GM12878 (cell line): ENCODE results near the gene LARP1B. TPM values are rescaled to one million over a fixed set of nuclear protein-coding genes. Genes with fewer than 3 reads are reported as not detected.

Experiments used
- ATAC-seq: fragments of 200-7000 bp; cut with Tn5 transposase; 3 replicates; pipeline ENCODE4 v1.9.1; 2020; ENCODE audit warnings: mild to moderate bottlenecking, moderate library complexity
- BruUV-seq: library from RNA; stranded (reverse); fragments of 400-500 nt; replicated peaks from 2 replicates; lab custom pipeline; 2021; lab: Mats Ljungman, UMichigan
- CTCF ChIA-PET: fragments of 300-600 bp; sonication (Branson Sonifier 250); formaldehyde crosslinking; extraction: SDS; loops from one replicate; lab custom pipeline; 2021; ENCODE audit warnings: inconsistent platforms; lab: Yijun Ruan, JAX
- POLR2A ChIA-PET: fragments of 350-600 bp; formaldehyde crosslinking; extraction: SDS; loops from one replicate; lab custom pipeline; 2021; ENCODE audit warnings: inconsistent platforms; lab: Charles Lee
- RAD21 ChIA-PET: fragments of 300-600 bp; sonication (Branson Sonifier 250); formaldehyde crosslinking; loops from one replicate; lab custom pipeline; 2023; ENCODE audit warnings: antibody characterized with exemption; ENCODE audit not compliant: unreplicated experiment; lab: Charles Lee
- SMC1A ChIA-PET: fragments of 300-600 bp; sonication (Branson Sonifier 250); formaldehyde crosslinking; loops from one replicate; lab custom pipeline; 2023; ENCODE audit not compliant: unreplicated experiment, uncharacterized antibody; lab: Charles Lee
- DNase-seq: peaks from one replicate; pipeline ENCODE4 v3.0.0-alpha.2; 2011; ENCODE audit warnings: low read depth, low spot score
- FAIRE-seq: peaks from 3 replicates; lab custom pipeline; 2011; peaks lifted over from hg19 to GRCh38; lab: Jason Lieb, UNC
- H2AFZ ChIP-seq: 2 replicates; pipeline ENCODE4 v1.6.0; 2011; ENCODE audit warnings: low read depth, low read length, control low read depth; ENCODE audit not compliant: control insufficient read depth
- H3K27ac ChIP-seq: 2 replicates; pipeline ENCODE4 v1.5.1; 2011; ENCODE audit warnings: control low read depth; ENCODE audit not compliant: control insufficient read depth, insufficient read depth
- H3K27me3 ChIP-seq, 2 experiments: replicated peaks in 1 of 2; 2 replicates each; pipeline versions ENCODE4 v1.6.0 to v1.6.1; 2011; ENCODE audit warnings: low read length in 1 of 2; ENCODE audit not compliant: control insufficient read depth in 2 of 2, insufficient read depth in 2 of 2
- H3K36me3 ChIP-seq, 2 experiments: 2 replicates each; pipeline ENCODE4 v1.5.1; 2011; ENCODE audit warnings: low read length in 1 of 2; ENCODE audit not compliant: control insufficient read depth in 2 of 2, insufficient read depth in 2 of 2
- H3K4me1 ChIP-seq: 2 replicates; pipeline ENCODE4 v1.6.1; 2011; ENCODE audit warnings: mild to moderate bottlenecking, low read length, moderate library complexity, mixed read lengths; ENCODE audit not compliant: control insufficient read depth, insufficient read depth
- H3K4me2 ChIP-seq: 2 replicates; pipeline ENCODE4 v1.6.0; 2011; ENCODE audit warnings: control low read depth; ENCODE audit not compliant: control insufficient read depth, insufficient read depth
- H3K4me3 ChIP-seq: fragments of 200-600 bp; sonication (generic); 2 replicates; pipeline ENCODE4 v1.5.1; 2016
- H3K79me2 ChIP-seq: 2 replicates; pipeline ENCODE4 v1.6.0; 2011; ENCODE audit warnings: low read length; ENCODE audit not compliant: control insufficient read depth, insufficient read depth
- H3K9ac ChIP-seq: 2 replicates; pipeline ENCODE4 v1.8.0; 2011; ENCODE audit warnings: low read length, control low read depth, mixed read lengths; ENCODE audit not compliant: control insufficient read depth, insufficient read depth
- H3K9me3 ChIP-seq: replicated peaks from 3 replicates; pipeline ENCODE4 v1.5.1; 2011; ENCODE audit warnings: mild to moderate bottlenecking, low read length; ENCODE audit not compliant: control insufficient read depth, insufficient read depth
- H4K20me1 ChIP-seq: 2 replicates; pipeline ENCODE4 v1.6.0; 2011; ENCODE audit not compliant: control insufficient read depth, insufficient read depth
- ASH2L ChIP-seq: fragments of 300-600, 200-600 bp; sonication (generic); IDR thresholded peaks from 2 replicates; pipeline ENCODE4 v1.6.1; 2017; ENCODE audit warnings: low read depth, mild to moderate bottlenecking, borderline replicate concordance
- BHLHE40 ChIP-seq, 2 experiments: fragments of 450-650 bp in 1 of 2; IDR thresholded peaks; 2 replicates each; pipeline ENCODE4 v1.6.1; 2011 to 2017; ENCODE audit warnings: low read depth in 2 of 2, borderline replicate concordance in 1 of 2, improper control_type of control experiment in 1 of 2, low read length in 1 of 2, mild to moderate bottlenecking in 1 of 2
- CBX3 ChIP-seq: fragments of 200-600 bp; sonication (generic); IDR thresholded peaks from 2 replicates; pipeline ENCODE4 v1.6.1; 2016; ENCODE audit warnings: low read depth, borderline replicate concordance
- HSF1 ChIP-seq: fragments of 150-350 bp; IDR thresholded peaks from 2 replicates; pipeline ENCODE4 v1.6.1; 2014; ENCODE audit warnings: mild to moderate bottlenecking, low read depth, low read length
- MEF2B ChIP-seq: fragments of 450-650 bp; IDR thresholded peaks from 2 replicates; pipeline ENCODE4 v1.6.1; 2018; ENCODE audit warnings: mild to moderate bottlenecking, moderate library complexity; ENCODE audit not compliant: partially characterized antibody, poor library complexity, severe bottlenecking
- MTA2 ChIP-seq: fragments of 450-650 bp; IDR thresholded peaks from 2 replicates; pipeline ENCODE4 v1.6.1; 2016; ENCODE audit warnings: low read depth, mild to moderate bottlenecking, moderate library complexity
- PAX8 ChIP-seq: fragments of 450-650 bp; IDR thresholded peaks from 2 replicates; pipeline ENCODE4 v1.6.1; 2017; ENCODE audit warnings: mild to moderate bottlenecking, moderate library complexity
- POLR2A ChIP-seq: IDR thresholded peaks from 2 replicates; pipeline ENCODE4 v1.6.1; 2011; ENCODE audit warnings: low read depth, mild to moderate bottlenecking, low read length
- RFX5 ChIP-seq: IDR thresholded peaks from 2 replicates; pipeline ENCODE4 v1.6.1; 2011; ENCODE audit warnings: low read depth, low read length, improper control_type of control experiment
- SP1 ChIP-seq: IDR thresholded peaks from one replicate; pipeline ENCODE4 v1.6.1; 2011; ENCODE audit warnings: low read depth, low read length
- SUZ12 ChIP-seq: fragments of 200-600 bp; sonication (generic); IDR thresholded peaks from one replicate; pipeline ENCODE4 v1.6.1; 2018; ENCODE audit warnings: antibody characterized with exemption, mild to moderate bottlenecking; ENCODE audit not compliant: unreplicated experiment
- USF2 ChIP-seq: IDR thresholded peaks from 2 replicates; pipeline ENCODE4 v1.6.1; 2011; ENCODE audit warnings: low read depth, low read length, improper control_type of control experiment, borderline replicate concordance
- ZNF24 ChIP-seq: fragments of 450-650 bp; IDR thresholded peaks from 2 replicates; pipeline ENCODE4 v1.6.1; 2017; ENCODE audit warnings: antibody characterized with exemption, mild to moderate bottlenecking
- ZNF274 ChIP-seq: IDR thresholded peaks from one replicate; pipeline ENCODE4 v1.8.0; 2011; ENCODE audit not compliant: insufficient read length, insufficient read depth
- ZNF384 ChIP-seq: IDR thresholded peaks from 2 replicates; pipeline ENCODE4 v1.6.1; 2012; ENCODE audit warnings: low read depth, mild to moderate bottlenecking, low read length, improper control_type of control experiment, borderline replicate concordance
- WGBS: methylation state at CpG from one replicate; pipeline ENCODE4 v1.1.6; 2016; ENCODE audit warnings: low lambda C conversion rate; ENCODE audit not compliant: insufficient replicate concordance, insufficient coverage; ENCODE audit errors: missing lambda C conversion rate; 5-methylcytosine and 5-hydroxymethylcytosine counted together
- in situ Hi-C: fragments of 300-500 bp; cut with MboI; formaldehyde crosslinking; loops from 9 replicates; pipeline ENCODE4 v1.14.3; 2018; ENCODE audit warnings: mixed read lengths
- intact Hi-C: fragments of 100-400 bp; cut with micrococcal nuclease; formaldehyde crosslinking; loops from one replicate; pipeline ENCODE4 v1.14.2; 2022; ENCODE audit not compliant: unreplicated experiment
- polyA plus RNA-seq, 11 experiments: library from polyadenylated mRNA; depleted of rRNA in 4 of 11; unstranded in 6 of 11; stranded (reverse) in 5 of 11; fragments of >200 nt; fragmentation: Nextera tagmentation in 4 of 11; fragmentation: Illumina TruSeq in 1 of 11; extraction: Ambion mirVana in 4 of 11; extraction: Trizol in 1 of 11; gene quantifications; 1 replicate in 1 of 11; 2 replicates in 10 of 11; pipeline versions ENCODE4 v1.2.1 to v1.2.3, GENCODE V29; 2011 to 2016; ENCODE audit warnings: inconsistent platforms in 2 of 11, missing spikeins in 2 of 11, low read depth in 1 of 11
- total RNA-seq, 4 experiments: library from RNA; depleted of rRNA in 3 of 4; stranded (reverse); fragments of >200 nt in 3 of 4; fragmentation: Illumina TruSeq in 1 of 4; extraction: Trizol in 1 of 4; gene quantifications; 2 replicates each; pipeline versions ENCODE4 v1.2.1 to v1.2.3, GENCODE V29; 2013 to 2021
- TF ChIP-seq, protein P1 (sequence below): IDR thresholded peaks from 2 replicates; pipeline ENCODE4 v1.6.1; 2012; ENCODE audit warnings: low read depth, low read length, improper control_type of control experiment

Gene LARP1B
- total and polyA plus RNA-seq, 10 of the 15 experiments (the other 5 are each of a cell fraction or from before 2014, with no cell fraction given) = 9.2 to 30.9 (median 14.7) TPM

GRCh38 chr4:128163177-128164117, 102.3 kb downstream of the LARP1B start (continued):
- TF ChIP-seq HSF1 = no peak
- no peak for TF ChIP-seq BHLHE40 (IDR thresholded peaks at IDR 0.05; ENCODE audit: borderline replicate concordance in 1 of 2, low read depth in 2 of 2, low read length in 1 of 2)
- TF ChIP-seq, all 136 proteins: peak for 0

GRCh38 chr4:128166982-128167381, 105.9 kb downstream of the LARP1B start:
- CTCF ChIA-PET = no interaction called here
- in situ Hi-C loops (no loop called here), intact Hi-C loops (no loop called here)

More at GRCh38 chr4:128166982-128167381, 105.9 kb downstream of the LARP1B start:
- RAD21 ChIA-PET = no interaction called here
- H3K9ac ChIP-seq = no peak overlapping the region
- POLR2A ChIA-PET = no interaction called here
- no TSS peak for BruUV-seq
- SMC1A ChIA-PET = no interaction called here
- H3K27ac ChIP-seq = no peak overlapping the region
- WGBS = 97% methylated on average over 2 of the region's 2 CpGs
- DNase-seq = no peak
- no peak for TF ChIP-seq MTA2
- no peak for TF ChIP-seq SUZ12
- no peak for TF ChIP-seq USF2
- no peak for TF ChIP-seq ZNF274
- no peak for TF ChIP-seq PAX8
- TF ChIP-seq ZNF384 = no peak
- TF ChIP-seq, protein P1, sequence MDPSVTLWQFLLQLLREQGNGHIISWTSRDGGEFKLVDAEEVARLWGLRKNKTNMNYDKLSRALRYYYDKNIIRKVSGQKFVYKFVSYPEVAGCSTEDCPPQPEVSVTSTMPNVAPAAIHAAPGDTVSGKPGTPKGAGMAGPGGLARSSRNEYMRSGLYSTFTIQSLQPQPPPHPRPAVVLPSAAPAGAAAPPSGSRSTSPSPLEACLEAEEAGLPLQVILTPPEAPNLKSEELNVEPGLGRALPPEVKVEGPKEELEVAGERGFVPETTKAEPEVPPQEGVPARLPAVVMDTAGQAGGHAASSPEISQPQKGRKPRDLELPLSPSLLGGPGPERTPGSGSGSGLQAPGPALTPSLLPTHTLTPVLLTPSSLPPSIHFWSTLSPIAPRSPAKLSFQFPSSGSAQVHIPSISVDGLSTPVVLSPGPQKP = no peak
- no peak for TF ChIP-seq ASH2L
- no peak for TF ChIP-seq SP1
- TF ChIP-seq POLR2A = no peak
- TF ChIP-seq CBX3 = no peak
- no peak for TF ChIP-seq RFX5
- TF ChIP-seq MEF2B = no peak
- TF ChIP-seq ZNF24 = no peak
- H3K27me3 ChIP-seq = no peaks in the 10 kb centered on the region
- no peak overlapping the region for H3K4me2 ChIP-seq
- H3K4me1 ChIP-seq = no peaks in the 10 kb centered on the region
- no peak for FAIRE-seq
- ATAC-seq = no peak
- H3K36me3 ChIP-seq = no peaks in the 10 kb centered on the region
- no peaks in the 10 kb centered on the region for H3K79me2 ChIP-seq
- H3K4me3 ChIP-seq = no peak overlapping the region
- H3K9me3 ChIP-seq = no peaks in the 10 kb centered on the region
- no peak overlapping the region for H2AFZ ChIP-seq
- H4K20me1 ChIP-seq = no peaks in the 10 kb centered on the region
